Lung (tissue), 12 donors: ENCODE measurements around the gene AGBL4. TPM values are rescaled to one million over a fixed set of nuclear protein-coding genes. Genes with fewer than 3 reads are reported as not detected.

Experiments used
- ATAC-seq: fragments of 200-7000 bp; cut with Tn5 transposase; one replicate; pipeline ENCODE4 v1.9.1; 2020; ENCODE audit warnings: moderate number of reproducible peaks; ENCODE audit not compliant: insufficient read depth, low FRiP score
- DNase-seq, 3 donors: peaks; one replicate each; pipeline ENCODE4 v3.0.0-alpha.2; 2013 to 2017
- H3K27ac ChIP-seq, 2 donors: one replicate each; pipeline ENCODE4 v1.5.1; 2013; ENCODE audit warnings: mild to moderate bottlenecking in 2 of 2, moderate library complexity in 2 of 2, control low read depth in 1 of 2, inconsistent platforms in 1 of 2, low read depth in 1 of 2, low read length in 1 of 2
- H3K27me3 ChIP-seq, 3 donors: one replicate each; pipeline ENCODE4 v1.5.1; 2013; ENCODE audit warnings: low read length in 2 of 3; ENCODE audit not compliant: control insufficient read depth in 3 of 3, insufficient read depth in 3 of 3
- H3K36me3 ChIP-seq, 4 donors: one replicate each; pipeline ENCODE4 v1.5.1; 2013; ENCODE audit warnings: low read length in 4 of 4, mild to moderate bottlenecking in 1 of 4, moderate library complexity in 1 of 4; ENCODE audit not compliant: control insufficient read depth in 4 of 4, insufficient read depth in 4 of 4
- H3K4me1 ChIP-seq, 5 donors: one replicate each; pipeline ENCODE4 v1.5.1; 2013; ENCODE audit warnings: low read length in 5 of 5, mild to moderate bottlenecking in 2 of 5, moderate library complexity in 1 of 5; ENCODE audit not compliant: control insufficient read depth in 5 of 5, insufficient read depth in 5 of 5
- H3K4me3 ChIP-seq: one replicate; pipeline ENCODE4 v1.5.1; 2013; ENCODE audit warnings: mild to moderate bottlenecking, control low read depth, moderate library complexity
- H3K9ac ChIP-seq, 2 donors: one replicate each; pipeline ENCODE4 v1.5.1; 2013; ENCODE audit warnings: low read length in 2 of 2, control low read depth in 1 of 2; ENCODE audit not compliant: insufficient read depth in 1 of 2
- H3K9me3 ChIP-seq, 4 donors: one replicate each; pipeline ENCODE4 v1.5.1; 2013; ENCODE audit warnings: low read length in 3 of 4, mild to moderate bottlenecking in 1 of 4, moderate library complexity in 1 of 4; ENCODE audit not compliant: control insufficient read depth in 4 of 4, insufficient read depth in 3 of 4
- CTCF ChIP-seq: IDR thresholded peaks from 2 replicates; pipeline ENCODE4 v1.5.1; 2012; ENCODE audit warnings: mild to moderate bottlenecking; ENCODE audit errors: control extremely low read depth, extremely low read depth
- WGBS, 2 donors: extraction: QIAGEN DNeasy Blood & Tissue Kit; methylation state at CpG; one replicate each; pipeline ENCODE4 v1.1.7; 2013; 5-methylcytosine and 5-hydroxymethylcytosine counted together
- polyA plus RNA-seq, 2 donors: library from polyadenylated mRNA; stranded (reverse); fragments of 200-250 nt; gene quantifications; one replicate each; pipeline ENCODE4 v1.2.1, GENCODE V29; 2013
- total RNA-seq, 2 donors: library from RNA; depleted of rRNA in 1 of 2; stranded (reverse); fragments of >200 nt in 1 of 2; gene quantifications; one replicate each; pipeline ENCODE4 v1.2.1, GENCODE V29; 2014 to 2021
- donor health status: control.
- donor health status: control.
- donor health status: Bipolar disorder and iron deficiency.
- donor health status: healthy.
- donor health status: DM: yes; HTN: yes; CAD: no.

Gene AGBL4
- total and polyA plus RNA-seq, 4 donors, result 0.24 to 7.5 (median 2.6) TPM

GRCh38 chr1:48851638-48852037 lies 1172.1 kb downstream of the AGBL4 start:
- DNase-seq, result no peak
- 33 to 37% methylated on average over 2 of the region's 2 CpGs for WGBS, 2 donors

GRCh38 chr1:48848035-48848434 lies 1175.7 kb downstream of the AGBL4 start:
- Histone ChIP-seq H3K4me3 (no peak overlapping the region), H3K27me3 (no peaks in the 10 kb centered on the region), H3K36me3 (no peaks in the 10 kb centered on the region), H3K27ac (no peak overlapping the region), H3K9ac (no peak overlapping the region), H3K9me3 (no peaks in the 10 kb centered on the region), H3K4me1 (peaks cover 0 to 5% (median 0%) of the 10 kb centered on the region in 5 donors)
- ATAC-seq (no peak), DNase-seq (no peak)
- no peak for TF ChIP-seq CTCF
- 62 to 70% methylated on average over 2 of the region's 2 CpGs for WGBS, 2 donors

More at GRCh38 chr1:48851638-48852037, 1172.1 kb downstream of the AGBL4 start:
- ATAC-seq, result no peak
- no peaks in the 10 kb centered on the region for H3K9me3 ChIP-seq
- peaks cover 0 to 5% (median 0%) of the 10 kb centered on the region in 5 donors for H3K4me1 ChIP-seq
- no peaks in the 10 kb centered on the region for H3K36me3 ChIP-seq
- no peak overlapping the region for H3K27ac ChIP-seq
- no peaks in the 10 kb centered on the region for H3K27me3 ChIP-seq
- no peak for TF ChIP-seq CTCF
- H3K4me3 ChIP-seq, result no peak overlapping the region
- no peak overlapping the region for H3K9ac ChIP-seq

DNA sequence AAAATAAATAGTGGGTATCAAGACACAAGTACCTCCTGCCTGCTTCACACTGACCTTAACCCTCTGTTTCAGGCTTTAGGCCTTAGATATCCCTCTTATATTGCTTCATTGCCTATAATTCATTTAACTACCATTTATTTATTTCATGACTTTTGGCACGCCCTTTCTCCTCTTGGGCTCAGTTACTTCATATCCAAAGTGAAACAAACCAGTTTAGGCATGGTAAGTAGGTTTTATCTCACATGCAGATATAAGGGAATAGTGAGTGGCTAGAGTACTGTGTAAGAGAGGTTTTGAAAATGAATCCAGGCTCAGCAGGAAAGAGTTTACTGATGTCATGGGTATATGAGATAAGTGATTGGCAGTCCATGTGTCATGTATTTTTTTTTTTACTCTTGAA lies 1177.3 kb downstream of the AGBL4 start:
- Histone ChIP-seq H3K27me3 (no peaks in the 10 kb centered on the region), H3K36me3 (no peaks in the 10 kb centered on the region), H3K4me1 (peaks cover 0 to 2% (median 0%) of the 10 kb centered on the region in 5 donors), H3K4me3 (no peak overlapping the region), H3K9ac (no peak overlapping the region), H3K9me3 (no peaks in the 10 kb centered on the region), H3K27ac (no peak overlapping the region)
- DNase-seq (no peak), ATAC-seq (no peak)
- 85 to 93% methylated on average over 1 of the region's 1 CpG for WGBS, 2 donors
- TF ChIP-seq CTCF, result no peak

- Histone ChIP-seq H3K9me3 (no peaks in the 10 kb centered on the region), H3K27me3 (peaks cover 0 to 3% (median 0%) of the 10 kb centered on the region in 3 donors), H3K9ac (no peak overlapping the region), H3K4me1 (peaks cover 0 to 2% (median 0%) of the 10 kb centered on the region in 5 donors), H3K4me3 (no peak overlapping the region), H3K27ac (no peak overlapping the region), H3K36me3 (no peaks in the 10 kb centered on the region)
- ATAC-seq, result no peak
- no peak for DNase-seq
- TF ChIP-seq CTCF, result no peak
- WGBS, 2 donors, result 84 to 86% methylated on average over 3 of the region's 3 CpGs
Measured at GRCh38 chr1:48844187-48844586, 1179.6 kb downstream of the AGBL4 start.
